Lower leg skin (tissue), 4 donors: ENCODE measurements around the gene EIF2B1. TPM values are rescaled to one million over a fixed set of nuclear protein-coding genes. Genes with fewer than 3 reads are reported as not detected.
A peak's percentile ranks its signal among the peaks of the same experiment; 100 is the strongest.

Source experiments
- DNase-seq, 2 donors: peaks; one replicate each; pipeline ENCODE4 v3.0.0-alpha.2; 2019; ENCODE audit warnings: low spot score in 2 of 2
- H3K4me3 ChIP-seq: fragments of 200-600 bp; sonication (generic); 2 replicates; pipeline ENCODE4 v1.5.1; 2017; ENCODE audit warnings: mild to moderate bottlenecking, low read depth; ENCODE audit not compliant: poor library complexity, severe bottlenecking
- CTCF ChIP-seq, 3 donors: fragments of 450-650 bp; IDR thresholded peaks; one replicate each; pipeline ENCODE4 v1.5.1; 2016; ENCODE audit warnings: antibody characterized with exemption in 3 of 3, mild to moderate bottlenecking in 3 of 3, moderate library complexity in 2 of 3
- POLR2A ChIP-seq, 2 donors: fragments of 450-650 bp; IDR thresholded peaks; one replicate each; pipeline ENCODE4 v1.6.1; 2016 to 2017; ENCODE audit warnings: antibody characterized with exemption in 2 of 2, mild to moderate bottlenecking in 1 of 2, moderate library complexity in 1 of 2
- WGBS, 2 donors: methylation state at CpG; one replicate each; pipeline ENCODE4 v1.1.5; 2018; 5-methylcytosine and 5-hydroxymethylcytosine counted together
- intact Hi-C: fragments of 100-400 bp; cut with DNase I; formaldehyde crosslinking; loops from one replicate; pipeline ENCODE4 v1.15.0; 2023; ENCODE audit warnings: low total_unique reads
- total RNA-seq, 4 donors: library from RNA; depleted of rRNA; stranded (reverse); fragments of >200 nt; gene quantifications; one replicate each; pipeline ENCODE4 v1.1.0, GENCODE V29; 2016

Gene EIF2B1
- total RNA-seq, 4 donors from 2014 or later: 131 to 159 (median 146) TPM

- 46 to 55% methylated on average over 6 of the region's 6 CpGs for WGBS, 2 donors
- H3K4me3 ChIP-seq: no peak overlapping the region
- intact Hi-C loops: no loop called here
- no peak for DNase-seq
- TF ChIP-seq CTCF (IDR thresholded peaks at IDR 0.05) (no peak), POLR2A (IDR thresholded peaks at IDR 0.05) (no peak)
Measured at GRCh38 chr12:123671876-123672275, 38.4 kb upstream of the EIF2B1 start.

GRCh38 chr12:123670882-123671728 is 37.6 kb upstream of the EIF2B1 start, which contains the start of gene TCTN2:
Gene TCTN2 (plus strand): TSS chr12:123671113. CDS start chr12:123671241, 128 bp downstream.
- TF ChIP-seq CTCF (IDR thresholded peaks at IDR 0.05) (no peak), POLR2A (IDR thresholded peaks at IDR 0.05) (no peak)
- intact Hi-C loops: no loop called here
- peak; percentile 94 to 99 for DNase-seq
- peak within 1 kb of the TSS; percentile 91 for H3K4me3 ChIP-seq
- 2% methylated on average over 34 to 49 of the region's 53 CpGs for WGBS, 2 donors

GRCh38 chr12:123667771-123668170 is 34.3 kb upstream of the EIF2B1 start:
- intact Hi-C loops: no loop called here
- DNase-seq: no peak
- TF ChIP-seq CTCF (IDR thresholded peaks at IDR 0.05) (no peak), POLR2A (IDR thresholded peaks at IDR 0.05) (no peak)
- 52 to 68% methylated on average over 8 of the region's 8 CpGs for whole genome bisulfite sequencing, 2 donors
- no peak overlapping the region for H3K4me3 ChIP-seq

- 51% methylated on average over 5 of the region's 5 CpGs for WGBS, 2 donors
- intact Hi-C loops: no loop called here
- peak in 1 of 2 donors; percentile 25 for DNase-seq
- H3K4me3 ChIP-seq: no peak overlapping the region
- TF ChIP-seq CTCF (IDR thresholded peaks at IDR 0.05): no peak
- TF ChIP-seq POLR2A (IDR thresholded peaks at IDR 0.05): no peak
Measured at GRCh38 chr12:123659996-123660727, 26.7 kb upstream of the EIF2B1 start.

GRCh38 chr12:123657211-123657610 is 23.7 kb upstream of the EIF2B1 start:
- WGBS, 2 donors: 91 to 92% methylated on average over 9 of the region's 9 CpGs
- no peak for DNase-seq
- intact Hi-C loops: no loop called here
- no peak for TF ChIP-seq POLR2A (IDR thresholded peaks at IDR 0.05)
- TF ChIP-seq CTCF (IDR thresholded peaks at IDR 0.05): no peak
- H3K4me3 ChIP-seq: no peak overlapping the region
